Activated T-cell treated with anti-CD3 and anti-CD28 coated beads, Interleukin-2, amount 50 U/mL, for 72 hours (primary cell): ENCODE results near the gene PCSK5. TPM values are rescaled to one million over a fixed set of nuclear protein-coding genes. Genes with fewer than 3 reads are reported as not detected.

Source experiments
- ATAC-seq, 2 donors: fragments of 150-1000 bp; cut with Tn5 transposase; replicated peaks in 1 of 2; 2 replicates each; pipeline ENCODE4 v1.10.0; 2021; ENCODE audit warnings: moderate library complexity in 2 of 2, mild to moderate bottlenecking in 1 of 2
- DNase-seq, 2 donors: peaks; one replicate each; pipeline ENCODE4 v3.0.0; 2021 to 2022; ENCODE audit warnings: mixed read lengths in 1 of 2
- H3K27ac Mint-ChIP-seq: one replicate; pipeline ENCODE4 v1.8.0; 2022; ENCODE audit warnings: mild to moderate bottlenecking, moderate library complexity, mixed read lengths
- H3K27me3 Mint-ChIP-seq: one replicate; pipeline ENCODE4 v1.8.0; 2022; ENCODE audit warnings: low read depth, mixed read lengths
- H3K36me3 Mint-ChIP-seq, 2 donors: one replicate each; pipeline ENCODE4 v1.8.0; 2022; ENCODE audit warnings: mixed read lengths in 2 of 2, mild to moderate bottlenecking in 1 of 2; ENCODE audit not compliant: insufficient read depth in 2 of 2
- H3K4me1 Mint-ChIP-seq: one replicate; pipeline ENCODE4 v1.8.0; 2022; ENCODE audit warnings: low read depth, mixed read lengths
- H3K4me3 Mint-ChIP-seq, 2 donors: one replicate each; pipeline ENCODE4 v1.8.0; 2022; ENCODE audit warnings: mild to moderate bottlenecking in 2 of 2, mixed read lengths in 2 of 2, moderate library complexity in 2 of 2
- H3K9me3 Mint-ChIP-seq, 2 donors: one replicate each; pipeline ENCODE4 v1.8.0; 2022; ENCODE audit warnings: mixed read lengths in 2 of 2
- total RNA-seq, 2 donors: library from RNA; stranded (reverse); gene quantifications; one replicate each; pipeline ENCODE4 v1.2.3, GENCODE V29; 2022

PCSK5 gene
- total RNA-seq, 2 donors from 2014 or later, result 3.7 to 4.7 TPM

- ATAC-seq (no peak), DNase-seq (no peak)
- no peak overlapping the region for H3K27ac Mint-ChIP-seq
- no peaks in the 10 kb centered on the region for H3K9me3 Mint-ChIP-seq
- no peaks in the 10 kb centered on the region for H3K4me1 Mint-ChIP-seq
- no peaks in the 10 kb centered on the region for H3K27me3 Mint-ChIP-seq
- no peak overlapping the region for H3K4me3 Mint-ChIP-seq
- no peaks in the 10 kb centered on the region for H3K36me3 Mint-ChIP-seq
Measured at GRCh38 chr9:76161541-76161940, 271.1 kb downstream of the PCSK5 start.

- H3K27ac Mint-ChIP-seq, result no peak overlapping the region
- H3K9me3 Mint-ChIP-seq, result no peaks in the 10 kb centered on the region
- H3K4me1 Mint-ChIP-seq, result no peaks in the 10 kb centered on the region
- ATAC-seq (no peak), DNase-seq (no peak)
- H3K4me3 Mint-ChIP-seq, result no peak overlapping the region
- H3K36me3 Mint-ChIP-seq, result no peaks in the 10 kb centered on the region
- H3K27me3 Mint-ChIP-seq, result no peaks in the 10 kb centered on the region
Measured at GRCh38 chr9:76162086-76162730, 271.7 kb downstream of the PCSK5 start.

GRCh38 chr9:76162751-76163500 is 272.5 kb downstream of the PCSK5 start:
- DNase-seq, result no peak
- no peaks in the 10 kb centered on the region for H3K4me1 Mint-ChIP-seq
- no peaks in the 10 kb centered on the region for H3K27me3 Mint-ChIP-seq
- no peaks in the 10 kb centered on the region for H3K9me3 Mint-ChIP-seq
- H3K27ac Mint-ChIP-seq, result no peak overlapping the region
- ATAC-seq, result no peak
- no peaks in the 10 kb centered on the region for H3K36me3 Mint-ChIP-seq
- H3K4me3 Mint-ChIP-seq, result no peak overlapping the region

GRCh38 chr9:76166526-76166925 is 276.1 kb downstream of the PCSK5 start:
- ATAC-seq, result no peak
- Mint-ChIP-seq H3K4me3 (no peak overlapping the region), H3K27ac (no peak overlapping the region), H3K27me3 (no peaks in the 10 kb centered on the region), H3K4me1 (no peaks in the 10 kb centered on the region), H3K9me3 (no peaks in the 10 kb centered on the region), H3K36me3 (no peaks in the 10 kb centered on the region)
- no peak for DNase-seq

- Mint-ChIP-seq H3K27ac (no peak overlapping the region), H3K36me3 (peaks cover 2 to 4% of the 10 kb centered on the region in 2 donors), H3K9me3 (peaks cover 2% of the 10 kb centered on the region in 2 donors), H3K27me3 (no peaks in the 10 kb centered on the region), H3K4me3 (no peak overlapping the region), H3K4me1 (peaks cover 25% of the 10 kb centered on the region)
- no peak for DNase-seq
- ATAC-seq, result no peak
Measured at GRCh38 chr9:76176171-76176570, 285.7 kb downstream of the PCSK5 start.

- DNase-seq (no peak), ATAC-seq (no peak)
- Mint-ChIP-seq H3K9me3 (peaks cover 2% of the 10 kb centered on the region in 2 donors), H3K4me1 (peaks cover 32% of the 10 kb centered on the region), H3K27me3 (no peaks in the 10 kb centered on the region), H3K4me3 (no peak overlapping the region), H3K36me3 (peaks cover 4 to 5% of the 10 kb centered on the region in 2 donors), H3K27ac (no peak overlapping the region)
Measured at GRCh38 chr9:76177931-76178330, 287.5 kb downstream of the PCSK5 start.

GRCh38 chr9:76180541-76180940 is 290.1 kb downstream of the PCSK5 start:
- ATAC-seq, result no peak
- Mint-ChIP-seq H3K9me3 (no peaks in the 10 kb centered on the region), H3K27me3 (no peaks in the 10 kb centered on the region), H3K27ac (no peak overlapping the region), H3K4me1 (peaks cover 32% of the 10 kb centered on the region), H3K4me3 (no peak overlapping the region), H3K36me3 (peaks cover 3 to 4% of the 10 kb centered on the region in 2 donors)
- no peak for DNase-seq

GRCh38 chr9:76181020-76181641 is 290.7 kb downstream of the PCSK5 start:
- peak; percentile 21 to 34 for DNase-seq
- peak; percentile 83 to 86 for ATAC-seq
- Mint-ChIP-seq H3K36me3 (peaks cover 3 to 4% of the 10 kb centered on the region in 2 donors), H3K9me3 (no peaks in the 10 kb centered on the region), H3K4me1 (peaks cover 32% of the 10 kb centered on the region), H3K27me3 (no peaks in the 10 kb centered on the region), H3K4me3 (peak overlapping the region; percentile 18 to 60), H3K27ac (peak overlapping the region; percentile 35)

GRCh38 chr9:76181781-76182180 is 291.3 kb downstream of the PCSK5 start:
- ATAC-seq (no peak), DNase-seq (no peak)
- Mint-ChIP-seq H3K27me3 (no peaks in the 10 kb centered on the region), H3K4me3 (peak overlapping the region in 1 of 2 donors; percentile 18), H3K27ac (no peak overlapping the region), H3K36me3 (peaks cover 3 to 4% of the 10 kb centered on the region in 2 donors), H3K4me1 (peaks cover 32% of the 10 kb centered on the region), H3K9me3 (no peaks in the 10 kb centered on the region)

GRCh38 chr9:76185432-76185831 is 295.0 kb downstream of the PCSK5 start:
- DNase-seq, result no peak
- ATAC-seq, result no peak
- Mint-ChIP-seq H3K4me3 (no peak overlapping the region), H3K36me3 (peaks cover 3 to 4% of the 10 kb centered on the region in 2 donors), H3K27ac (no peak overlapping the region), H3K9me3 (no peaks in the 10 kb centered on the region), H3K27me3 (no peaks in the 10 kb centered on the region), H3K4me1 (peaks cover 15% of the 10 kb centered on the region)

- no peaks in the 10 kb centered on the region for H3K9me3 Mint-ChIP-seq
- no peaks in the 10 kb centered on the region for H3K4me1 Mint-ChIP-seq
- no peaks in the 10 kb centered on the region for H3K27me3 Mint-ChIP-seq
- DNase-seq, result no peak
- H3K4me3 Mint-ChIP-seq, result no peak overlapping the region
- no peak for ATAC-seq
- peaks cover 4% of the 10 kb centered on the region in 2 donors for H3K36me3 Mint-ChIP-seq
- H3K27ac Mint-ChIP-seq, result no peak overlapping the region
Measured at GRCh38 chr9:76188286-76188685, 297.8 kb downstream of the PCSK5 start.

GRCh38 chr9:76188905-76189304 is 298.4 kb downstream of the PCSK5 start:
- H3K36me3 Mint-ChIP-seq, result peaks cover 1 to 4% of the 10 kb centered on the region in 2 donors
- H3K4me3 Mint-ChIP-seq, result no peak overlapping the region
- no peaks in the 10 kb centered on the region for H3K4me1 Mint-ChIP-seq
- no peaks in the 10 kb centered on the region for H3K27me3 Mint-ChIP-seq
- DNase-seq (no peak), ATAC-seq (no peak)
- no peaks in the 10 kb centered on the region for H3K9me3 Mint-ChIP-seq
- H3K27ac Mint-ChIP-seq, result no peak overlapping the region

- Mint-ChIP-seq H3K4me1 (no peaks in the 10 kb centered on the region), H3K27me3 (no peaks in the 10 kb centered on the region), H3K36me3 (peaks cover 1 to 4% of the 10 kb centered on the region in 2 donors), H3K27ac (peak overlapping the region; percentile 90), H3K9me3 (no peaks in the 10 kb centered on the region), H3K4me3 (no peak overlapping the region)
- DNase-seq (no peak), ATAC-seq (no peak)
Measured at GRCh38 chr9:76191493-76191892, 301.0 kb downstream of the PCSK5 start.
